IMR-90 (cell line): ENCODE data around the gene HOXA10. TPM values are rescaled to one million over a fixed set of nuclear protein-coding genes. Genes with fewer than 3 reads are reported as not detected.

Experiments
- ATAC-seq: fragments of 200-7000 bp; cut with Tn5 transposase; 2 replicates; pipeline ENCODE4 v1.9.1; 2020; ENCODE audit warnings: low read depth, mild to moderate bottlenecking, moderate library complexity
- BruUV-seq: library from RNA; stranded (reverse); fragments of 400-500 nt; replicated peaks from 2 replicates; lab custom pipeline; 2021; lab: Mats Ljungman, UMichigan
- CTCF ChIA-PET: fragments of 300-600 bp; formaldehyde crosslinking; extraction: SDS; loops from one replicate; lab custom pipeline; 2021; ENCODE audit warnings: antibody characterized with exemption; lab: Yijun Ruan, JAX
- POLR2A ChIA-PET: fragments of 300-600 bp; sonication (Branson Sonifier 250); formaldehyde crosslinking; loops from one replicate; lab custom pipeline; 2022; ENCODE audit warnings: antibody characterized with exemption; ENCODE audit not compliant: unreplicated experiment; lab: Charles Lee
- DNase-seq: peaks from one replicate; pipeline ENCODE4 v3.0.0; 2013
- H2AFZ ChIP-seq: replicated peaks from 2 replicates; pipeline ENCODE3; 2013; ENCODE audit warnings: low read length, mild to moderate bottlenecking; ENCODE audit not compliant: poor library complexity
- H2AK5ac ChIP-seq: 2 replicates; pipeline ENCODE4 v1.6.1; 2013; ENCODE audit warnings: low read depth, low read length, inconsistent platforms
- H2AK9ac ChIP-seq: replicated peaks from 2 replicates; pipeline ENCODE3; 2013; ENCODE audit warnings: mild to moderate bottlenecking, low read depth, low read length, moderate library complexity; ENCODE audit not compliant: poor library complexity
- H2BK120ac ChIP-seq: 2 replicates; pipeline ENCODE4 v1.6.1; 2013; ENCODE audit warnings: low read depth, low read length, inconsistent platforms
- H2BK15ac ChIP-seq: 3 replicates; pipeline ENCODE4 v1.6.1; 2013; ENCODE audit warnings: low read depth, low read length, inconsistent platforms
- H2BK20ac ChIP-seq: 2 replicates; pipeline ENCODE4 v1.6.1; 2013; ENCODE audit warnings: low read depth, mild to moderate bottlenecking, inconsistent platforms, low read length, moderate library complexity
- H2BK5ac ChIP-seq: 2 replicates; pipeline ENCODE4 v1.6.1; 2013; ENCODE audit warnings: mild to moderate bottlenecking, low read depth, low read length, inconsistent platforms; ENCODE audit not compliant: poor library complexity, severe bottlenecking
- H3K14ac ChIP-seq: replicated peaks from 2 replicates; pipeline ENCODE4 v1.6.1; 2013; ENCODE audit warnings: low read depth, low read length, inconsistent platforms
- H3K18ac ChIP-seq: 2 replicates; pipeline ENCODE4 v1.6.1; 2013; ENCODE audit warnings: low read depth, low read length, control low read depth
- H3K23ac ChIP-seq: 2 replicates; pipeline ENCODE4 v1.6.1; 2013; ENCODE audit warnings: low read depth, low read length, inconsistent platforms
- H3K27ac ChIP-seq: 2 replicates; pipeline ENCODE4 v1.5.1; 2013; ENCODE audit warnings: mild to moderate bottlenecking, control low read depth, low read length; ENCODE audit not compliant: insufficient read depth
- H3K27me3 ChIP-seq: 2 replicates; pipeline ENCODE4 v1.6.1; 2013; ENCODE audit warnings: low read length; ENCODE audit not compliant: control insufficient read depth, insufficient read depth
- H3K36me3 ChIP-seq: 2 replicates; pipeline ENCODE4 v1.6.1; 2013; ENCODE audit warnings: low read length, mixed read lengths; ENCODE audit not compliant: control insufficient read depth, insufficient read depth
- H3K4ac ChIP-seq: 2 replicates; pipeline ENCODE4 v1.6.1; 2013; ENCODE audit warnings: low read depth, low read length, inconsistent platforms
- H3K4me1 ChIP-seq: 2 replicates; pipeline ENCODE4 v1.6.1; 2013; ENCODE audit warnings: low read length, mixed read lengths; ENCODE audit not compliant: control insufficient read depth, insufficient read depth
- H3K4me2 ChIP-seq: 2 replicates; pipeline ENCODE4 v1.6.1; 2013; ENCODE audit warnings: low read depth, mild to moderate bottlenecking, control low read depth, low read length, moderate library complexity
- H3K4me3 ChIP-seq: 2 replicates; pipeline ENCODE4 v1.5.1; 2013; ENCODE audit warnings: low read depth, mild to moderate bottlenecking, control low read depth, low read length, moderate library complexity; ENCODE audit not compliant: insufficient read depth
- H3K56ac ChIP-seq: 2 replicates; pipeline ENCODE4 v1.6.1; 2013; ENCODE audit warnings: low read length, inconsistent platforms; ENCODE audit not compliant: insufficient read depth; ENCODE audit errors: extremely low read depth
- H3K79me1 ChIP-seq, 2 experiments: 2 replicates each; pipeline ENCODE4 v1.6.1; 2013; ENCODE audit warnings: low read length in 2 of 2, inconsistent platforms in 1 of 2, low read depth in 1 of 2
- H3K9ac ChIP-seq: 2 replicates; pipeline ENCODE4 v1.6.1; 2013; ENCODE audit warnings: low read depth, low read length, control low read depth
- H3K9me1 ChIP-seq: 2 replicates; pipeline ENCODE4 v1.6.1; 2013; ENCODE audit warnings: low read length, inconsistent platforms; ENCODE audit not compliant: insufficient read depth
- H3K9me3 ChIP-seq: 2 replicates; pipeline ENCODE4 v1.6.1; 2013; ENCODE audit warnings: low read length; ENCODE audit not compliant: control insufficient read depth, insufficient read depth
- H4K20me1 ChIP-seq: 2 replicates; pipeline ENCODE4 v1.6.1; 2013; ENCODE audit warnings: low read length, inconsistent platforms; ENCODE audit not compliant: insufficient read depth
- H4K5ac ChIP-seq: 2 replicates; pipeline ENCODE4 v1.6.1; 2013; ENCODE audit warnings: mild to moderate bottlenecking, low read depth, low read length, control low read depth
- H4K8ac ChIP-seq, 2 experiments: 2 replicates each; pipeline ENCODE4 v1.6.1; 2013; ENCODE audit warnings: low read depth in 2 of 2, low read length in 2 of 2, control low read depth in 1 of 2, inconsistent platforms in 1 of 2
- H4K91ac ChIP-seq: 2 replicates; pipeline ENCODE4 v1.6.1; 2013; ENCODE audit warnings: low read depth, low read length, inconsistent platforms; ENCODE audit not compliant: insufficient read depth
- BHLHE40 ChIP-seq: fragments of 150-350 bp; IDR thresholded peaks from 2 replicates; pipeline ENCODE4 v1.6.1; 2016; ENCODE audit warnings: mild to moderate bottlenecking, low read depth, low read length
- CEBPB ChIP-seq: IDR thresholded peaks from 2 replicates; pipeline ENCODE4 v1.6.1; 2012; ENCODE audit warnings: low read depth, low read length, improper control_type of control experiment
- CHD1 ChIP-seq: IDR thresholded peaks from 2 replicates; pipeline ENCODE4 v1.6.1; 2012; ENCODE audit warnings: low read depth, low read length, improper control_type of control experiment
- CTCF ChIP-seq: conservative IDR thresholded peaks from 2 replicates; pipeline ENCODE4 v1.5.1; 2012; ENCODE audit warnings: mild to moderate bottlenecking, low read depth, low read length, improper control_type of control experiment
- ELK1 ChIP-seq: fragments of 150-350 bp; IDR thresholded peaks from 2 replicates; pipeline ENCODE4 v1.6.1; 2016; ENCODE audit warnings: low read depth, mild to moderate bottlenecking, low read length, moderate library complexity, borderline replicate concordance
- FOS ChIP-seq: fragments of 150-350 bp; IDR thresholded peaks from 2 replicates; pipeline ENCODE4 v1.6.1; 2016; ENCODE audit warnings: low read depth, low read length
- MAFK ChIP-seq: IDR thresholded peaks from 2 replicates; pipeline ENCODE4 v1.6.1; 2012; ENCODE audit warnings: low read depth, low read length, improper control_type of control experiment
- MAZ ChIP-seq: IDR thresholded peaks from 2 replicates; pipeline ENCODE4 v1.6.1; 2012; ENCODE audit warnings: low read depth, mild to moderate bottlenecking, low read length, improper control_type of control experiment, moderate library complexity, borderline replicate concordance
- MXI1 ChIP-seq: IDR thresholded peaks from 2 replicates; pipeline ENCODE4 v1.6.1; 2012; ENCODE audit warnings: low read depth, mild to moderate bottlenecking, low read length, moderate library complexity, borderline replicate concordance
- NFE2L2 ChIP-seq: fragments of 150-350 bp; IDR thresholded peaks from 2 replicates; pipeline ENCODE4 v1.6.1; 2016; ENCODE audit warnings: low read depth, mild to moderate bottlenecking, low read length
- POLR2A ChIP-seq: IDR thresholded peaks from 2 replicates; pipeline ENCODE4 v1.6.1; 2012; ENCODE audit warnings: mild to moderate bottlenecking, low read depth, low read length
- RAD21 ChIP-seq: IDR thresholded peaks from 2 replicates; pipeline ENCODE4 v1.6.1; 2012; ENCODE audit warnings: low read length, improper control_type of control experiment
- RCOR1 ChIP-seq: IDR thresholded peaks from 2 replicates; pipeline ENCODE4 v1.6.1; 2012; ENCODE audit warnings: mild to moderate bottlenecking, low read length, improper control_type of control experiment; ENCODE audit not compliant: insufficient replicate concordance
- RFX5 ChIP-seq: IDR thresholded peaks from 2 replicates; pipeline ENCODE4 v1.8.0; 2012; ENCODE audit warnings: low read depth, mild to moderate bottlenecking, low read length, moderate library complexity
- SMC3 ChIP-seq: fragments of 150-350 bp; IDR thresholded peaks from 2 replicates; pipeline ENCODE4 v1.6.1; 2016; ENCODE audit warnings: low read depth, mild to moderate bottlenecking, antibody characterized with exemption, low read length, moderate library complexity
- USF2 ChIP-seq: fragments of 150-350 bp; IDR thresholded peaks from 2 replicates; pipeline ENCODE4 v1.6.1; 2017; ENCODE audit warnings: mild to moderate bottlenecking, antibody characterized with exemption, low read length, low read depth
- WGBS, 2 experiments: methylation state at CpG; one replicate each; pipeline versions ENCODE4 v1.1.5 to v1.1.7; 2013; ENCODE audit warnings: missing lambda C conversion rate in 2 of 2; ENCODE audit not compliant: insufficient read length in 1 of 2; ENCODE audit errors: extremely low coverage in 2 of 2; 5-methylcytosine and 5-hydroxymethylcytosine counted together
- dilution Hi-C: fragments of 300-500 bp; cut with HindIII; formaldehyde crosslinking; loops from one replicate; pipeline ENCODE4 v1.14.3; 2018; ENCODE audit warnings: low sequenced_read_pairs; ENCODE audit not compliant: unreplicated experiment
- in situ Hi-C: fragments of 300-500 bp; cut with MboI; formaldehyde crosslinking; loops from 3 replicates; pipeline ENCODE4 v1.14.3; 2019; ENCODE audit warnings: low sequenced_read_pairs, inconsistent platforms, mixed read lengths
- intact Hi-C: fragments of 100-400 bp; cut with micrococcal nuclease; formaldehyde crosslinking; loops from 2 replicates; pipeline ENCODE4 v1.10.0; 2022
- polyA plus RNA-seq, 3 experiments: library from polyadenylated mRNA; depleted of rRNA; stranded (reverse); fragments of >200 nt; gene quantifications; 2 replicates each; pipeline ENCODE4 v1.2.3, GENCODE V29; 2012; ENCODE audit warnings: low replicate concordance in 1 of 3
- total RNA-seq: library from RNA; depleted of rRNA; stranded (reverse); fragments of >200 nt; gene quantifications from 2 replicates; pipeline ENCODE4 v1.2.3, GENCODE V29; 2012

The HOXA10 gene
- total and polyA plus RNA-seq, 2 of the 4 experiments (the other 2 are of a cell fraction): 0.10 to 0.18 TPM

GRCh38 chr7:27202862-27203134 lies 28.7 kb upstream of the HOXA10 start:
- H2BK15ac ChIP-seq: no peak overlapping the region
- no peaks in the 10 kb centered on the region for H3K79me1 ChIP-seq
- no peak overlapping the region for H3K4ac ChIP-seq
- no peak for ATAC-seq
- no peak overlapping the region for H3K9ac ChIP-seq
- DNase-seq: no peak
- H3K9me3 ChIP-seq: peaks cover 11% of the 10 kb centered on the region; the same call in 1 of the 2 replicates
- H3K36me3 ChIP-seq: no peaks in the 10 kb centered on the region
- TF ChIP-seq MAFK: no peak
- no peak for TF ChIP-seq BHLHE40
- no peak for TF ChIP-seq CTCF
- no peak for TF ChIP-seq RCOR1
- no peak for TF ChIP-seq USF2
- TF ChIP-seq CEBPB: no peak
- no peak for TF ChIP-seq RFX5
- TF ChIP-seq SMC3: no peak
- no peak for TF ChIP-seq NFE2L2
- TF ChIP-seq ELK1: no peak
- no peak for TF ChIP-seq MAZ
- TF ChIP-seq MXI1: no peak
- no peak for TF ChIP-seq POLR2A
- TF ChIP-seq FOS: no peak
- TF ChIP-seq RAD21: no peak
- TF ChIP-seq CHD1: no peak
- in situ Hi-C loops: loop anchor here (5.0 to 10.0 kb wide), 2 partner anchors 380 to 572 kb away; no protein-coding TSS in a partner anchor
- intact Hi-C loops: no loop called here
- BruUV-seq: no TSS peak
- WGBS, 2 experiments: no CpG with 5 or more reads among the region's 3 CpGs
- H3K27ac ChIP-seq: no peak overlapping the region
- CTCF ChIA-PET: no interaction called here
- H2BK120ac ChIP-seq: no peak overlapping the region
- no peak overlapping the region for H2AK9ac ChIP-seq
- H3K9me1 ChIP-seq: peaks cover 5% of the 10 kb centered on the region; the same call in 1 of the 2 replicates
- H3K14ac ChIP-seq: no peak overlapping the region
- H2BK20ac ChIP-seq: no peak overlapping the region
- no peak overlapping the region for H4K91ac ChIP-seq
- H4K20me1 ChIP-seq: peaks cover 24% of the 10 kb centered on the region
- H2AK5ac ChIP-seq: no peak overlapping the region
- dilution Hi-C loops: no loop called here
- POLR2A ChIA-PET: no interaction called here
- no peak overlapping the region for H2AFZ ChIP-seq
- no peak overlapping the region for H3K18ac ChIP-seq
- peaks cover 2% of the 10 kb centered on the region; the same call in 1 of the 2 replicates for H3K4me1 ChIP-seq
- H3K4me3 ChIP-seq: no peak overlapping the region
- H3K56ac ChIP-seq: no peak overlapping the region
- no peak overlapping the region for H4K8ac ChIP-seq
- peaks cover 95% of the 10 kb centered on the region for H3K27me3 ChIP-seq
- no peak overlapping the region for H2BK5ac ChIP-seq
- no peak overlapping the region for H3K23ac ChIP-seq
- H4K5ac ChIP-seq: no peak overlapping the region
- no peak overlapping the region for H3K4me2 ChIP-seq
